Thyroid gland (tissue), 4 donors: ENCODE results near the gene TMBIM6.

ENCODE experiments used
- CTCF ChIP-seq, 6 experiments: fragments of 200-600 bp in 3 of 6; fragments of 450-650 bp in 3 of 6; sonication (generic) in 3 of 6; IDR thresholded peaks; one replicate each; pipeline ENCODE4 v1.5.1; 2016 to 2019; ENCODE audit warnings: antibody characterized with exemption in 6 of 6, mild to moderate bottlenecking in 2 of 6, inconsistent platforms in 1 of 6, moderate library complexity in 1 of 6
- POLR2A ChIP-seq, 2 donors: fragments of 450-650 bp; IDR thresholded peaks; one replicate each; pipeline ENCODE4 v1.6.1; 2017; ENCODE audit warnings: antibody characterized with exemption in 2 of 2, mild to moderate bottlenecking in 2 of 2, moderate library complexity in 1 of 2

GRCh38 chr12:49763006-49763591 is 21.7 kb downstream of the TMBIM6 start:
- TF ChIP-seq CTCF (IDR thresholded peaks at IDR 0.05) (peak in 5 of 6 experiments; percentile 31 to 65 (median 41)), POLR2A (IDR thresholded peaks at IDR 0.05) (no peak)
